Measurements from ENCODE around the gene TEX2. TPM values are rescaled to one million over a fixed set of nuclear protein-coding genes. Genes with fewer than 3 reads are reported as not detected.

TEX2 gene
- total RNA-seq, 1 donor from 2014 or later: 41.3 TPM

- Histone ChIP-seq H3K27me3 (ENCODE audit: low read depth) (no peaks in the 10 kb centered on the region), H3K4me1 (peaks cover 18% of the 10 kb centered on the region), H3K27ac (no peak overlapping the region), H3K36me3 (no peaks in the 10 kb centered on the region), H3K4me3 (no peak overlapping the region), H3K9me3 (peaks cover 5% of the 10 kb centered on the region)
- peak in 1 of 2 donors; percentile 19 for ATAC-seq
- DNase-seq: no peak
- intact Hi-C loops (cut with DNase I): no loop called here
- TF ChIP-seq, protein P1, sequence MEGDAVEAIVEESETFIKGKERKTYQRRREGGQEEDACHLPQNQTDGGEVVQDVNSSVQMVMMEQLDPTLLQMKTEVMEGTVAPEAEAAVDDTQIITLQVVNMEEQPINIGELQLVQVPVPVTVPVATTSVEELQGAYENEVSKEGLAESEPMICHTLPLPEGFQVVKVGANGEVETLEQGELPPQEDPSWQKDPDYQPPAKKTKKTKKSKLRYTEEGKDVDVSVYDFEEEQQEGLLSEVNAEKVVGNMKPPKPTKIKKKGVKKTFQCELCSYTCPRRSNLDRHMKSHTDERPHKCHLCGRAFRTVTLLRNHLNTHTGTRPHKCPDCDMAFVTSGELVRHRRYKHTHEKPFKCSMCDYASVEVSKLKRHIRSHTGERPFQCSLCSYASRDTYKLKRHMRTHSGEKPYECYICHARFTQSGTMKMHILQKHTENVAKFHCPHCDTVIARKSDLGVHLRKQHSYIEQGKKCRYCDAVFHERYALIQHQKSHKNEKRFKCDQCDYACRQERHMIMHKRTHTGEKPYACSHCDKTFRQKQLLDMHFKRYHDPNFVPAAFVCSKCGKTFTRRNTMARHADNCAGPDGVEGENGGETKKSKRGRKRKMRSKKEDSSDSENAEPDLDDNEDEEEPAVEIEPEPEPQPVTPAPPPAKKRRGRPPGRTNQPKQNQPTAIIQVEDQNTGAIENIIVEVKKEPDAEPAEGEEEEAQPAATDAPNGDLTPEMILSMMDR (IDR thresholded peaks at IDR 0.05): no peak
Observed at GRCh38 chr17:64200080-64201032, 62.7 kb downstream of the TEX2 start.

- ATAC-seq (no peak), DNase-seq (no peak)
- H3K36me3 ChIP-seq: peaks cover under 1% of the 10 kb centered on the region
- no peak overlapping the region for H3K27ac ChIP-seq
- TF ChIP-seq, protein P1 (IDR thresholded peaks at IDR 0.05): no peak
- H3K27me3 ChIP-seq (ENCODE audit: low read depth): no peaks in the 10 kb centered on the region
- H3K4me3 ChIP-seq: no peak overlapping the region
- H3K4me1 ChIP-seq: peaks cover 18% of the 10 kb centered on the region
- intact Hi-C loops (cut with DNase I): no loop called here
- H3K9me3 ChIP-seq: peaks cover 5% of the 10 kb centered on the region
Observed at GRCh38 chr17:64198331-64199090, 64.5 kb downstream of the TEX2 start.

DNA sequence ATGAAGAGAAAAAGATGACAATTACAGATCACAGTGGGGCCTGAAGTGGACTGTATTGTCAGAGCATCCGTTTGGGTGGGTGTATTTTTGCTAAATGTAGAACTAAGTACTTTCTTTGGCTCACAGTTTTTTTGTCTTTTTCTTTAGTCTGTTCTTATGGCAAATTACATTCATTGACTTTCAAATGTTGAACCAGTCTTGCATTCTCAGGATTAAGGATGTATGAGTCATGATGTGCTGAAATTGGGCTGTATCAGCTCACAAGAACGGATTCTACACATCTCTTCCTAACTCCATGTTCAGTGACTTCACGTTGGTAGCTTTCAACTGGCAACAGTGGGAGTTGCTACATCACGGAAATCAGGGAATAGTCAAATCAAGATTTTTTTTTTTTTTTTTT, 66.5 kb downstream of the TEX2 start:
- Histone ChIP-seq H3K27ac (no peak overlapping the region), H3K4me1 (peaks cover 13% of the 10 kb centered on the region), H3K36me3 (peaks cover 14% of the 10 kb centered on the region), H3K27me3 (ENCODE audit: low read depth) (no peaks in the 10 kb centered on the region), H3K9me3 (peaks cover 5% of the 10 kb centered on the region), H3K4me3 (no peak overlapping the region)
- intact Hi-C loops (cut with DNase I): no loop called here
- TF ChIP-seq, protein P1 (IDR thresholded peaks at IDR 0.05): no peak
- DNase-seq (no peak), ATAC-seq (no peak)

- no peak overlapping the region for H3K27ac ChIP-seq
- intact Hi-C loops (cut with DNase I): no loop called here
- H3K27me3 ChIP-seq (ENCODE audit: low read depth): no peaks in the 10 kb centered on the region
- ATAC-seq (no peak), DNase-seq (no peak)
- peaks cover 24% of the 10 kb centered on the region for H3K36me3 ChIP-seq
- no peak overlapping the region for H3K4me3 ChIP-seq
- TF ChIP-seq, protein P1 (IDR thresholded peaks at IDR 0.05): no peak
- H3K4me1 ChIP-seq: peaks cover 10% of the 10 kb centered on the region
- H3K9me3 ChIP-seq: peaks cover 5% of the 10 kb centered on the region
Observed at GRCh38 chr17:64193561-64193960, 69.5 kb downstream of the TEX2 start.

GRCh38 chr17:64192589-64192988, 70.5 kb downstream of the TEX2 start:
- Histone ChIP-seq H3K4me3 (no peak overlapping the region), H3K36me3 (peaks cover 28% of the 10 kb centered on the region), H3K27ac (no peak overlapping the region), H3K27me3 (ENCODE audit: low read depth) (no peaks in the 10 kb centered on the region), H3K4me1 (peaks cover 10% of the 10 kb centered on the region), H3K9me3 (peaks cover 2% of the 10 kb centered on the region)
- intact Hi-C loops (cut with DNase I): no loop called here
- DNase-seq: no peak
- no peak for ATAC-seq
- TF ChIP-seq, protein P1 (IDR thresholded peaks at IDR 0.05): no peak

All from lower lobe of right lung (tissue), 2 donors.